Measurements from ENCODE around the gene SLX4IP. TPM values are rescaled to one million over a fixed set of nuclear protein-coding genes. Genes with fewer than 3 reads are reported as not detected.
A peak's percentile ranks its signal among the peaks of the same experiment; 100 is the strongest.

The SLX4IP gene
- total and polyA plus RNA-seq, 12 donors: 2.8 to 8.2 (median 4.8) TPM

DNA sequence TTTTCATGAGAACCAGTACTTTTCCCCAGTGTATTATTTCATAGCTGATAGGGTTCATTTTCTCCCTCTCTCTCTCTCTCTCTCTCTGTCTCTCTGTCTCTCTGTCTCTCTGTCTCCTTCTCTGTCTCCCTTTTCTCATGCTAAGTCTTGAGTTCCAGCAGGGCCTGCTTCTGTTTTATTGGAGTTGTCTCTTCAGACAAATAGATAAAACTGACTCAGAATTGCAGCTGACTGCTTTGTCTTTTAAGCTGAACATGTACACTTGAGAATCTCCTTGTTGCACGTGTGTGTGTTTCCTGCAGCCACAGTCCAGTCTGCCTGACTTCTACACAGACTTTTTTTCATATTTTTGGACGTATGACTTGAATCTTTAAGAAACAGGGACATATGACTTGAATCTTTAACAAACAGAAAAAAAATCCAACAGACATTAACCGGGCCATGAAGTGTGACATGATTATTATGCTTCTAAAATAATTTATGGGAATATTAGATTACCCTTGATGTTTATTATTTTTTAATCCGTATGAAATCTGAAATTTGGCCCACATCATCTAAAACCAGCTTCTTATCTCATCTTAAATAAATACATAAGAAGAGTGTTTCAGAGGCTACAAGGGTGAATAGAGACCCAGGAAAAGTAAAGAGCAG is 167.2 kb downstream of the SLX4IP start:
- intact Hi-C loops (cut with DNase I): no loop called here

GRCh38 chr20:10603378-10603777 is 168.3 kb downstream of the SLX4IP start:
- Histone ChIP-seq H3K36me3 (replicated peaks in 1 of 2) (no peaks in the 10 kb centered on the region), H3K27ac (peak overlapping the region in 2 of 5 donors; percentile 48 to 78), H3K4me1 (replicated peaks in 1 of 2) (peaks cover 0 to 14% of the 10 kb centered on the region in 2 donors), H3K4me3 (no peak overlapping the region), H3K27me3 (no peaks in the 10 kb centered on the region), H3K9me3 (replicated peaks in 1 of 3) (no peaks in the 10 kb centered on the region)
- intact Hi-C loops (cut with DNase I): no loop called here
- 86 to 95% (median 88%) methylated on average over 4 of the region's 4 CpGs for WGBS, 4 donors
- DNase-seq: no peak
- TF ChIP-seq, protein P1, sequence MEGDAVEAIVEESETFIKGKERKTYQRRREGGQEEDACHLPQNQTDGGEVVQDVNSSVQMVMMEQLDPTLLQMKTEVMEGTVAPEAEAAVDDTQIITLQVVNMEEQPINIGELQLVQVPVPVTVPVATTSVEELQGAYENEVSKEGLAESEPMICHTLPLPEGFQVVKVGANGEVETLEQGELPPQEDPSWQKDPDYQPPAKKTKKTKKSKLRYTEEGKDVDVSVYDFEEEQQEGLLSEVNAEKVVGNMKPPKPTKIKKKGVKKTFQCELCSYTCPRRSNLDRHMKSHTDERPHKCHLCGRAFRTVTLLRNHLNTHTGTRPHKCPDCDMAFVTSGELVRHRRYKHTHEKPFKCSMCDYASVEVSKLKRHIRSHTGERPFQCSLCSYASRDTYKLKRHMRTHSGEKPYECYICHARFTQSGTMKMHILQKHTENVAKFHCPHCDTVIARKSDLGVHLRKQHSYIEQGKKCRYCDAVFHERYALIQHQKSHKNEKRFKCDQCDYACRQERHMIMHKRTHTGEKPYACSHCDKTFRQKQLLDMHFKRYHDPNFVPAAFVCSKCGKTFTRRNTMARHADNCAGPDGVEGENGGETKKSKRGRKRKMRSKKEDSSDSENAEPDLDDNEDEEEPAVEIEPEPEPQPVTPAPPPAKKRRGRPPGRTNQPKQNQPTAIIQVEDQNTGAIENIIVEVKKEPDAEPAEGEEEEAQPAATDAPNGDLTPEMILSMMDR (IDR thresholded peaks at IDR 0.05): no peak
- TF ChIP-seq POLR2A (IDR thresholded peaks at IDR 0.05): no peak

More for the DNA sequence above, 167.2 kb downstream of the SLX4IP start:
- H3K4me1 ChIP-seq (replicated peaks in 1 of 2): peaks cover 0 to 14% of the 10 kb centered on the region in 2 donors
- H3K9me3 ChIP-seq (replicated peaks in 1 of 3): no peaks in the 10 kb centered on the region
- no peak for DNase-seq
- no peak overlapping the region for H3K27ac ChIP-seq
- H3K27me3 ChIP-seq: no peaks in the 10 kb centered on the region
- TF ChIP-seq POLR2A (IDR thresholded peaks at IDR 0.05): no peak
- TF ChIP-seq, protein P1 (IDR thresholded peaks at IDR 0.05): no peak
- WGBS, 4 donors: 74 to 80% (median 77%) methylated on average over 4 of the region's 4 CpGs
- H3K4me3 ChIP-seq: no peak overlapping the region
- no peaks in the 10 kb centered on the region for H3K36me3 ChIP-seq (replicated peaks in 1 of 2)

DNA sequence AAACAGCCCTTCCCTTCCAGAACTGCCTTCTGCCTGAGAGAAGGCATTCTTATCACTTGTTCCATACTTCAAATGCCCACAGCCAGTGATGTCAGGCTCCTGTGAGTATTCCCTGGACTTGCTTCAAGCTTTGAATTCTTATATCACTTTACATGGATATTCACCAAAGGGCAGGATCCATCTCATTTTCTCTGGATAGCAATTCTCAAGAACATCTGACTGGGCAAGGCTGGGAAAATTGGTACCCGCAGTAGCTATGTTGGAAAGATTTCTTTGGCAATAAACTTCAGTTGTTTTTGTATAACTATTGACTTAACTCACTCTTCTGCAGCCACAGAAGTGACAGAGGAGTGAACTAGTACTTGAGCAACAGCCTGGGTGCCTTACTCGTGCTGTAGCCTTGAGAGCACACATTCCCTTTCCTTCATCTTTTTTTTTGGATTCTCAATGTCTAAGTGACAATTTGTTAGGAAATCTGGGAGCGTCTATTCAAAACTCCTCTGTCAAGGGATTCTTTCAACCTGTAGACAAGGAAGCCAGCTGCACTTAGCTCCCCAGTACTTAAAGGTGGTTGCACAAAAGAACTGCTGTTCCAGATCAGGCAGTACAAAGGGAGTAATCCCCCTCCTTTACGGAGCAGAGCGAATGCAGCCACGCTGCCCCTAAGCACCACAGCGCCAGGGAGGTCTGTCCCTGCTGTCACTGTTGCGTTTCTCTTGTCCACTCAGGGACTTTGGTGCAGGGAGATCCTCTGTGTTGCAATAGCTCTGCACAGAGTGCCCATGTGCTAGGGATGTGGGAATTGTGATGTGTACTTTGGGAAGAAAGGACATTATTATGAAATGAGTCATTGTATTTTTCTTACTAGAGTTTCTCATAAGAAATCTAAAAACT is 169.1 kb downstream of the SLX4IP start:
- no peaks in the 10 kb centered on the region for H3K9me3 ChIP-seq (replicated peaks in 1 of 3)
- H3K36me3 ChIP-seq (replicated peaks in 1 of 2): no peaks in the 10 kb centered on the region
- no peak overlapping the region for H3K4me3 ChIP-seq
- TF ChIP-seq, protein P1 (IDR thresholded peaks at IDR 0.05): no peak
- TF ChIP-seq POLR2A (IDR thresholded peaks at IDR 0.05): no peak
- peak in 6 of 7 donors; percentile 56 to 81 (median 65) for DNase-seq
- peak overlapping the region in 2 of 5 donors; percentile 48 to 78 for H3K27ac ChIP-seq
- H3K27me3 ChIP-seq: no peaks in the 10 kb centered on the region
- H3K4me1 ChIP-seq (replicated peaks in 1 of 2): peaks cover 0 to 14% of the 10 kb centered on the region in 2 donors
- WGBS, 4 donors: 53 to 78% (median 66%) methylated on average over 8 of the region's 8 CpGs
- intact Hi-C loops (cut with DNase I): no loop called here

GRCh38 chr20:10604865-10605440 is 169.8 kb downstream of the SLX4IP start:
- WGBS, 4 donors: 79 to 81% (median 80%) methylated on average over 2 of the region's 2 CpGs
- Histone ChIP-seq H3K36me3 (replicated peaks in 1 of 2) (no peaks in the 10 kb centered on the region), H3K27ac (peak overlapping the region in 2 of 5 donors; percentile 20 to 58), H3K9me3 (replicated peaks in 1 of 3) (no peaks in the 10 kb centered on the region), H3K4me3 (no peak overlapping the region), H3K27me3 (no peaks in the 10 kb centered on the region), H3K4me1 (replicated peaks in 1 of 2) (peaks cover 0 to 14% of the 10 kb centered on the region in 2 donors)
- DNase-seq: no peak
- intact Hi-C loops (cut with DNase I): no loop called here
- no peak for TF ChIP-seq POLR2A (IDR thresholded peaks at IDR 0.05)
- TF ChIP-seq, protein P1 (IDR thresholded peaks at IDR 0.05): no peak

All from adrenal gland (tissue), 12 donors.